ENCODE data around the gene GLDC. TPM values are rescaled to one million over a fixed set of nuclear protein-coding genes. Genes with fewer than 3 reads are reported as not detected.
"Not testable (repeated sequence)": the region's sequence is repeated elsewhere in the genome, so short reads cannot be mapped to it uniquely, and the experiment has no call there.

The GLDC gene
- total and polyA plus RNA-seq, 4 donors = 20.3 to 56.6 (median 36.5) TPM

- no peaks in the 10 kb centered on the region for H3K27me3 ChIP-seq (ENCODE audit: control insufficient read depth, insufficient read depth, low read length)
- peak in 3 of 6 donors; percentile 31 to 81 (median 78) for DNase-seq (ENCODE audit: low read depth in 4 of 6, low spot score in 6 of 6)
- H3K27ac ChIP-seq (ENCODE audit: low read depth, low read length) = no peak overlapping the region
- no peaks in the 10 kb centered on the region for H3K4me1 ChIP-seq (ENCODE audit: control insufficient read depth, insufficient read depth, low read length)
- WGBS (ENCODE audit: insufficient coverage) = no CpG with 5 or more reads among the region's 5 CpGs
- no peaks in the 10 kb centered on the region for H3K9me3 ChIP-seq (ENCODE audit: control insufficient read depth, insufficient read depth, low read length)
- H3K4me3 ChIP-seq (ENCODE audit: low read depth, low read length) = no peak overlapping the region
- no peaks in the 10 kb centered on the region for H3K36me3 ChIP-seq (ENCODE audit: control insufficient read depth, insufficient read depth, low read length)
Observed at GRCh38 chr9:6667633-6668280, 22.2 kb upstream of the GLDC start.

- DNase-seq (ENCODE audit: low read depth in 4 of 6, low spot score in 6 of 6) = no peak
- WGBS (ENCODE audit: insufficient coverage) = no CpG with 5 or more reads among the region's 6 CpGs
- no peaks in the 10 kb centered on the region for H3K4me1 ChIP-seq (ENCODE audit: control insufficient read depth, insufficient read depth, low read length)
- H3K9me3 ChIP-seq (ENCODE audit: control insufficient read depth, insufficient read depth, low read length) = no peaks in the 10 kb centered on the region
- no peak overlapping the region for H3K4me3 ChIP-seq (ENCODE audit: low read depth, low read length)
- no peaks in the 10 kb centered on the region for H3K27me3 ChIP-seq (ENCODE audit: control insufficient read depth, insufficient read depth, low read length)
- no peak overlapping the region for H3K27ac ChIP-seq (ENCODE audit: low read depth, low read length)
- no peaks in the 10 kb centered on the region for H3K36me3 ChIP-seq (ENCODE audit: control insufficient read depth, insufficient read depth, low read length)
Observed at GRCh38 chr9:6667080-6667479, 21.6 kb upstream of the GLDC start.

- no peaks in the 10 kb centered on the region for H3K4me1 ChIP-seq (ENCODE audit: control insufficient read depth, insufficient read depth, low read length)
- H3K4me3 ChIP-seq (ENCODE audit: low read depth, low read length) = no peak overlapping the region
- H3K36me3 ChIP-seq (ENCODE audit: control insufficient read depth, insufficient read depth, low read length) = no peaks in the 10 kb centered on the region
- H3K27ac ChIP-seq (ENCODE audit: low read depth, low read length) = no peak overlapping the region
- DNase-seq (ENCODE audit: low read depth in 4 of 6, low spot score in 6 of 6) = no peak
- no peaks in the 10 kb centered on the region for H3K9me3 ChIP-seq (ENCODE audit: control insufficient read depth, insufficient read depth, low read length)
- no CpG with 5 or more reads among the region's 1 CpG for WGBS (ENCODE audit: insufficient coverage)
- H3K27me3 ChIP-seq (ENCODE audit: control insufficient read depth, insufficient read depth, low read length) = no peaks in the 10 kb centered on the region
Observed at GRCh38 chr9:6665628-6666027, 20.1 kb upstream of the GLDC start.

- Histone ChIP-seq H3K9me3 (ENCODE audit: control insufficient read depth, insufficient read depth, low read length) (no peaks in the 10 kb centered on the region), H3K36me3 (ENCODE audit: control insufficient read depth, insufficient read depth, low read length) (no peaks in the 10 kb centered on the region), H3K4me3 (ENCODE audit: low read depth, low read length) (no peak overlapping the region), H3K27me3 (ENCODE audit: control insufficient read depth, insufficient read depth, low read length) (no peaks in the 10 kb centered on the region), H3K27ac (ENCODE audit: low read depth, low read length) (no peak overlapping the region), H3K4me1 (ENCODE audit: control insufficient read depth, insufficient read depth, low read length) (no peaks in the 10 kb centered on the region)
- no peak for DNase-seq (ENCODE audit: low read depth in 4 of 6, low spot score in 6 of 6)
- WGBS (ENCODE audit: insufficient coverage) = 98% methylated on average over 3 of the region's 3 CpGs
Observed at GRCh38 chr9:6664204-6664680, 18.7 kb upstream of the GLDC start.

- Histone ChIP-seq H3K4me1 (ENCODE audit: control insufficient read depth, insufficient read depth, low read length) (no peaks in the 10 kb centered on the region), H3K27me3 (ENCODE audit: control insufficient read depth, insufficient read depth, low read length) (no peaks in the 10 kb centered on the region), H3K27ac (ENCODE audit: low read depth, low read length) (no peak overlapping the region), H3K4me3 (ENCODE audit: low read depth, low read length) (no peak overlapping the region), H3K36me3 (ENCODE audit: control insufficient read depth, insufficient read depth, low read length) (no peaks in the 10 kb centered on the region), H3K9me3 (ENCODE audit: control insufficient read depth, insufficient read depth, low read length) (no peaks in the 10 kb centered on the region)
- DNase-seq (ENCODE audit: low read depth in 4 of 6, low spot score in 6 of 6) = no peak
- no CpG with 5 or more reads among the region's 4 CpGs for WGBS (ENCODE audit: insufficient coverage)
Observed at GRCh38 chr9:6660512-6660911, 15.0 kb upstream of the GLDC start.

- Histone ChIP-seq H3K4me1 (ENCODE audit: control insufficient read depth, insufficient read depth, low read length) (no peaks in the 10 kb centered on the region), H3K9me3 (ENCODE audit: control insufficient read depth, insufficient read depth, low read length) (no peaks in the 10 kb centered on the region), H3K27ac (ENCODE audit: low read depth, low read length) (no peak overlapping the region), H3K4me3 (ENCODE audit: low read depth, low read length) (no peak overlapping the region), H3K27me3 (ENCODE audit: control insufficient read depth, insufficient read depth, low read length) (no peaks in the 10 kb centered on the region), H3K36me3 (ENCODE audit: control insufficient read depth, insufficient read depth, low read length) (no peaks in the 10 kb centered on the region)
- WGBS (ENCODE audit: insufficient coverage) = 100% methylated on average over 2 of the region's 4 CpGs
- DNase-seq (ENCODE audit: low read depth in 4 of 6, low spot score in 6 of 6) = no peak
Observed at GRCh38 chr9:6658628-6659353, 13.3 kb upstream of the GLDC start.

GRCh38 chr9:6656614-6657300, 11.2 kb upstream of the GLDC start:
- H3K9me3 ChIP-seq (ENCODE audit: control insufficient read depth, insufficient read depth, low read length) = no peaks in the 10 kb centered on the region
- no peak overlapping the region for H3K27ac ChIP-seq (ENCODE audit: low read depth, low read length)
- no peaks in the 10 kb centered on the region for H3K4me1 ChIP-seq (ENCODE audit: control insufficient read depth, insufficient read depth, low read length)
- no peak overlapping the region for H3K4me3 ChIP-seq (ENCODE audit: low read depth, low read length)
- H3K36me3 ChIP-seq (ENCODE audit: control insufficient read depth, insufficient read depth, low read length) = no peaks in the 10 kb centered on the region
- no peaks in the 10 kb centered on the region for H3K27me3 ChIP-seq (ENCODE audit: control insufficient read depth, insufficient read depth, low read length)
- WGBS (ENCODE audit: insufficient coverage) = no CpG with 5 or more reads among the region's 6 CpGs
- peak in 1 of 6 donors; percentile 81 for DNase-seq (ENCODE audit: low read depth in 4 of 6, low spot score in 6 of 6)

- no peak overlapping the region for H3K27ac ChIP-seq (ENCODE audit: low read depth, low read length)
- WGBS (ENCODE audit: insufficient coverage) = no CpG with 5 or more reads among the region's 7 CpGs
- H3K4me3 ChIP-seq (ENCODE audit: low read depth, low read length) = no peak overlapping the region
- H3K4me1 ChIP-seq (ENCODE audit: control insufficient read depth, insufficient read depth, low read length) = no peaks in the 10 kb centered on the region
- no peak for DNase-seq (ENCODE audit: low read depth in 4 of 6, low spot score in 6 of 6)
- H3K27me3 ChIP-seq (ENCODE audit: control insufficient read depth, insufficient read depth, low read length) = no peaks in the 10 kb centered on the region
- no peaks in the 10 kb centered on the region for H3K9me3 ChIP-seq (ENCODE audit: control insufficient read depth, insufficient read depth, low read length)
- H3K36me3 ChIP-seq (ENCODE audit: control insufficient read depth, insufficient read depth, low read length) = no peaks in the 10 kb centered on the region
Observed at GRCh38 chr9:6655036-6655435, 9.5 kb upstream of the GLDC start.

- Histone ChIP-seq H3K9me3 (ENCODE audit: control insufficient read depth, insufficient read depth, low read length) (no peaks in the 10 kb centered on the region), H3K4me1 (ENCODE audit: control insufficient read depth, insufficient read depth, low read length) (peaks cover 23% of the 10 kb centered on the region), H3K36me3 (ENCODE audit: control insufficient read depth, insufficient read depth, low read length) (no peaks in the 10 kb centered on the region), H3K27me3 (ENCODE audit: control insufficient read depth, insufficient read depth, low read length) (peaks cover 11% of the 10 kb centered on the region), H3K4me3 (ENCODE audit: low read depth, low read length) (peak overlapping the region; percentile 67), H3K27ac (ENCODE audit: low read depth, low read length) (peak overlapping the region; percentile 76)
- DNase-seq (ENCODE audit: low read depth in 4 of 6, low spot score in 6 of 6) = peak in 1 of 6 donors; percentile 40
- WGBS (ENCODE audit: insufficient coverage) = 4% methylated on average over 7 of the region's 12 CpGs
Observed at GRCh38 chr9:6646293-6646636, 736 bp upstream of the GLDC start.

- not testable (repeated sequence) for DNase-seq (ENCODE audit: low read depth in 4 of 6, low spot score in 6 of 6); H3K36me3 ChIP-seq (ENCODE audit: control insufficient read depth, insufficient read depth, low read length); H3K9me3 ChIP-seq (ENCODE audit: control insufficient read depth, insufficient read depth, low read length)
- Histone ChIP-seq H3K4me1 (ENCODE audit: control insufficient read depth, insufficient read depth, low read length) (peaks cover 29% of the 10 kb centered on the region), H3K27me3 (ENCODE audit: control insufficient read depth, insufficient read depth, low read length) (peaks cover 11% of the 10 kb centered on the region), H3K4me3 (ENCODE audit: low read depth, low read length) (peak overlapping the region; percentile 50), H3K27ac (ENCODE audit: low read depth, low read length) (peak overlapping the region; percentile 45)
- under 1% methylated on average over 24 of the region's 24 CpGs for WGBS (ENCODE audit: insufficient coverage)
Observed at GRCh38 chr9:6645105-6645354, 499 bp downstream of the GLDC start.
